HepG2 (cell line): ENCODE measurements around the gene RSAD2. TPM values are rescaled to one million over a fixed set of nuclear protein-coding genes. Genes with fewer than 3 reads are reported as not detected.

Experiments
- ATAC-seq: fragments of 200-7000 bp; cut with Tn5 transposase; 3 replicates; pipeline ENCODE4 v1.9.1; 2020; ENCODE audit warnings: mild to moderate bottlenecking, moderate library complexity
- BruUV-seq: library from RNA; stranded (reverse); fragments of 400-500 nt; replicated peaks from 2 replicates; lab custom pipeline; 2021; lab: Mats Ljungman, UMichigan
- CTCF ChIA-PET: fragments of 300-600 bp; formaldehyde crosslinking; extraction: SDS; loops from one replicate; lab custom pipeline; 2021; ENCODE audit warnings: low total read pairs, inconsistent platforms, low intra/inter-chr PET ratio; lab: Yijun Ruan, JAX
- POLR2A ChIA-PET: fragments of 350-600 bp; sonication (Branson Sonifier 250); formaldehyde crosslinking; loops from one replicate; lab custom pipeline; 2020; ENCODE audit warnings: antibody characterized with exemption, inconsistent platforms; lab: Yijun Ruan, JAX
- DNase-seq: peaks from one replicate; pipeline ENCODE4 v3.0.0-alpha.2; 2015; ENCODE audit warnings: low spot score
- FAIRE-seq: peaks from 3 replicates; lab custom pipeline; 2011; peaks lifted over from hg19 to GRCh38; lab: Jason Lieb, UNC
- H2AFZ ChIP-seq: one replicate; pipeline ENCODE4 v1.6.1; 2011; ENCODE audit warnings: low read length, inconsistent platforms
- H3K27ac ChIP-seq: fragments of 300-600 bp; 3 replicates; pipeline ENCODE4 v1.8.0; 2011; ENCODE audit warnings: mixed run types, mild to moderate bottlenecking, mixed read lengths, low read length, inconsistent platforms; ENCODE audit not compliant: insufficient read depth; ENCODE audit errors: extremely low read length
- H3K27me3 ChIP-seq, 2 experiments: fragments of 200-600 bp in 1 of 2; 2 replicates in 1 of 2; 3 replicates in 1 of 2; pipeline versions ENCODE4 v1.6.0 to v1.8.0; 2011; ENCODE audit warnings: low read length in 2 of 2, mild to moderate bottlenecking in 2 of 2, moderate library complexity in 2 of 2, inconsistent platforms in 1 of 2; ENCODE audit not compliant: insufficient read depth in 2 of 2, control insufficient read depth in 1 of 2
- H3K36me3 ChIP-seq, 2 experiments: fragments of 200-600 bp in 1 of 2; replicated peaks in 1 of 2; 2 replicates in 1 of 2; 3 replicates in 1 of 2; pipeline versions ENCODE4 v1.5.1 to v1.8.0; 2011; ENCODE audit warnings: low read length in 2 of 2, inconsistent platforms in 1 of 2; ENCODE audit not compliant: insufficient read depth in 2 of 2, control insufficient read depth in 1 of 2
- H3K4me1 ChIP-seq: 2 replicates; pipeline ENCODE4 v1.5.1; 2012; ENCODE audit warnings: low read length, inconsistent platforms; ENCODE audit not compliant: insufficient read depth
- H3K4me2 ChIP-seq: 2 replicates; pipeline ENCODE4 v1.6.0; 2011; ENCODE audit warnings: low read depth, low read length, inconsistent platforms
- H3K4me3 ChIP-seq, 3 experiments: fragments of 200-600 bp in 1 of 3; sonication (generic), shearing (Covaris generic) in 1 of 3; replicated peaks in 1 of 3; 2 replicates each; pipeline ENCODE4 v1.5.1; 2011 to 2016; ENCODE audit warnings: low read length in 3 of 3, inconsistent platforms in 2 of 3, low read depth in 2 of 3, mild to moderate bottlenecking in 2 of 3, control low read depth in 1 of 3, mixed read lengths in 1 of 3; ENCODE audit not compliant: insufficient read depth in 1 of 3
- H3K79me2 ChIP-seq: one replicate; pipeline ENCODE4 v1.6.1; 2011; ENCODE audit warnings: low read length, inconsistent platforms; ENCODE audit not compliant: insufficient read depth
- H3K9ac ChIP-seq: 2 replicates; pipeline ENCODE4 v1.6.0; 2011; ENCODE audit warnings: mild to moderate bottlenecking, low read depth, low read length, inconsistent platforms; ENCODE audit not compliant: insufficient read depth
- H3K9me3 ChIP-seq: 2 replicates; pipeline ENCODE4 v1.5.1; 2012; ENCODE audit warnings: mild to moderate bottlenecking, low read length
- H4K20me1 ChIP-seq: 2 replicates; pipeline ENCODE4 v1.6.0; 2011; ENCODE audit warnings: inconsistent platforms, mild to moderate bottlenecking, low read length, moderate library complexity; ENCODE audit not compliant: insufficient read depth
- CCAR2 ChIP-seq: fragments of 200-400 bp; formaldehyde crosslinking; optimal IDR thresholded peaks from 2 replicates; pipeline ENCODE3; 2018; ENCODE audit warnings: low read depth, mild to moderate bottlenecking, low read length, moderate library complexity
- HOXA5 ChIP-seq: sonication (generic); formaldehyde crosslinking; IDR thresholded peaks from 2 replicates; pipeline ENCODE4 v1.4.0; 2020; ENCODE audit warnings: missing genetic modification reagents
- TMF1 ChIP-seq: sonication (generic); formaldehyde crosslinking; IDR thresholded peaks from 2 replicates; pipeline ENCODE4 v1.8.1; 2022; ENCODE audit warnings: low read depth, missing genetic modification reagents
- ZNF234 ChIP-seq: sonication (generic); formaldehyde crosslinking; conservative IDR thresholded peaks from 2 replicates; pipeline ENCODE4 v1.5.1; 2020; ENCODE audit warnings: mild to moderate bottlenecking, missing genetic modification reagents
- ZNF362 ChIP-seq: sonication (generic); formaldehyde crosslinking; IDR thresholded peaks from 2 replicates; pipeline ENCODE4 v1.4.0; 2020; ENCODE audit warnings: missing genetic modification reagents, mild to moderate bottlenecking, borderline replicate concordance
- WGBS: methylation state at CpG from one replicate; pipeline ENCODE4 v1.1.6; 2017; ENCODE audit warnings: low lambda C conversion rate; 5-methylcytosine and 5-hydroxymethylcytosine counted together
- in situ Hi-C: cut with HindIII; loops from 2 replicates; pipeline ENCODE4 v1.10.0; 2017; ENCODE audit warnings: low pct_unique_long_range_greater_than_20kb; ENCODE audit not compliant: extremely low pct_ligation_motif_present
- intact Hi-C: fragments of 100-400 bp; cut with micrococcal nuclease; formaldehyde crosslinking; loops from one replicate; pipeline ENCODE4 v1.10.0; 2022; ENCODE audit not compliant: unreplicated experiment
- polyA plus RNA-seq, 8 experiments: library from polyadenylated mRNA; depleted of rRNA in 3 of 8; stranded (reverse) in 7 of 8; unstranded in 1 of 8; fragments of >200 nt; fragmentation: Illumina TruSeq in 4 of 8; extraction: Trizol in 4 of 8; gene quantifications; 2 replicates each; pipeline versions ENCODE4 v1.2.1 to v1.2.3, GENCODE V29; 2011 to 2016; ENCODE audit warnings: low read depth in 4 of 8, missing spikeins in 1 of 8, mixed read lengths in 1 of 8; ENCODE audit not compliant: insufficient read depth in 1 of 8
- total RNA-seq, 5 experiments: library from RNA; depleted of rRNA; stranded (reverse); fragments of >200 nt; fragmentation: Illumina TruSeq; extraction: Trizol; gene quantifications; 2 replicates each; pipeline ENCODE4 v1.2.3, GENCODE V29; 2016; ENCODE audit warnings: low read depth in 1 of 5

RSAD2 gene
- total and polyA plus RNA-seq, 2 of the 13 experiments (the other 11 are each of a cell fraction or from before 2014, with no cell fraction given), result 0.11 TPM; not detected in 1

DNA sequence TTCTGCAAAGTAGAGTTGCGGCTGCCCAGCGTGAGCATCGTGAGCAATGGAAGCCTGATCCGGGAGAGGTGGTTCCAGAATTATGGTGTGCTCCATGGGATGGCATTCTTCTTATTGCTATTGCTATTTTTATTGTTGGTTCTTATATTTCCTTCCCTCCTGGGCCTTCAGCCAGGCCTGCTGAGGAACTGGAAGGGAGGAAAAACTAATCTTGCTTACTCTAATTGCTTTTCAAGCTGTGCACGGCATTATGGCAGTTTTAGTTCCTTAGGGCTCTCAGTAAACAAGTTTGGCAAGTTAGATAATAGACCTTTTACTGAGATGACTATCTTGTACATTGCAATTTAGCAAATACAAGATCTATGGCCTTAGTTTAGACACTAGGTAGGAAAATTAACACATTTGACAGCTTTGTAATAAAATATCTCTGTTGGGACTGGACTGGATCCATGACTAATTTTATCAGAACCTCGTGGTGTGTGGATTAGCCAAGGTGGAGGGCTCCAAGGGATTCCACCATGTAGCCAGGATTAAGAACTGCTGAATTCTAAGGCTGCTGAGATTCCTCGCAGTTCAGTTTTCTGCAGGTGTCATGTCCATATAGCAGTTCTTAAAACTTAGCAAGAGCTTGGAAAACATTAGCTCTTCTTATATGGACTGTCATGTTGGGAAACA is 6.0 kb downstream of the RSAD2 start:
- Histone ChIP-seq H3K9ac (no peak overlapping the region), H3K4me1 (no peaks in the 10 kb centered on the region), H3K4me3 (no peak overlapping the region), H4K20me1 (no peaks in the 10 kb centered on the region), H3K79me2 (no peaks in the 10 kb centered on the region), H3K27me3 (peaks cover 0 to 26% of the 10 kb centered on the region in 2 experiments; a peak in 2 of 5 replicates), H3K27ac (no peak overlapping the region), H3K9me3 (no peaks in the 10 kb centered on the region), H3K4me2 (no peak overlapping the region), H3K36me3 (no peaks in the 10 kb centered on the region; a peak in 1 of 5 replicates), H2AFZ (no peak overlapping the region)
- no peak for ATAC-seq
- no peak for DNase-seq
- no peak for TF ChIP-seq CCAR2
- POLR2A ChIA-PET, result no interaction called here
- 26% methylated on average over 7 of the region's 7 CpGs for WGBS
- FAIRE-seq, result no peak
- CTCF ChIA-PET, result no interaction called here
- BruUV-seq, result no TSS peak
- in situ Hi-C loops (no loop called here), intact Hi-C loops (no loop called here)

DNA sequence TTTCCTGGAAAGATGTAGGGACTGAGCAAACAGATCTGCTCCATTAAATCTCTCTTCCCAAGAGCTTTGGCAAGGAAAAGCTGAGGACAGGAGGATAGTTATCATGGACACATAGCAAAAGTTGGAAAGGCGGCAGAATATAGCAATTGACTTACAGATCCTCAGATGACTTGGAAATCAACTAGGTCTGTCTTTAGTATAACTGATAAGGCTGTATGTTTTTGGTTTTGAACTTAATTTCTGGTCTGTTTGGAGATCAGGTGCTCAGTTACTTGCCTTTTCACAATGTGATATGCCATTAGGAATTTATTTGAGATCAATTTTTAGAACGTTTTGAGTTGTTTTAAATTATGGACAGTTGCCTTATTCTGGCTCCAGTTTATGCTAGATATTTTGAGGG is 8.0 kb downstream of the RSAD2 start:
- in situ Hi-C loops, result no loop called here
- Histone ChIP-seq H3K4me3 (no peak overlapping the region), H3K27me3 (peaks cover 0 to 25% of the 10 kb centered on the region in 2 experiments; a peak in 1 of 5 replicates), H3K27ac (no peak overlapping the region), H3K36me3 (no peaks in the 10 kb centered on the region; a peak in 1 of 5 replicates), H3K4me2 (no peak overlapping the region), H3K9me3 (no peaks in the 10 kb centered on the region), H3K4me1 (no peaks in the 10 kb centered on the region), H3K79me2 (no peaks in the 10 kb centered on the region), H3K9ac (no peak overlapping the region), H2AFZ (no peak overlapping the region), H4K20me1 (no peaks in the 10 kb centered on the region)
- CTCF ChIA-PET, result no interaction called here
- ATAC-seq (no peak), DNase-seq (no peak), FAIRE-seq (no peak)
- intact Hi-C loops, result no loop called here
- POLR2A ChIA-PET, result no interaction called here
- no peak for TF ChIP-seq TMF1 (CRISPR knock-in tag)
- TF ChIP-seq ZNF362, result no peak
- TF ChIP-seq HOXA5 (CRISPR knock-in tag), result no peak
- no peak for TF ChIP-seq CCAR2
- no peak for TF ChIP-seq ZNF234 (CRISPR knock-in tag)
- 34% methylated on average over 2 of the region's 2 CpGs for WGBS
- BruUV-seq, result no TSS peak
